ENCODE data around the gene MAP3K15.

MAP3K15 gene

DNA sequence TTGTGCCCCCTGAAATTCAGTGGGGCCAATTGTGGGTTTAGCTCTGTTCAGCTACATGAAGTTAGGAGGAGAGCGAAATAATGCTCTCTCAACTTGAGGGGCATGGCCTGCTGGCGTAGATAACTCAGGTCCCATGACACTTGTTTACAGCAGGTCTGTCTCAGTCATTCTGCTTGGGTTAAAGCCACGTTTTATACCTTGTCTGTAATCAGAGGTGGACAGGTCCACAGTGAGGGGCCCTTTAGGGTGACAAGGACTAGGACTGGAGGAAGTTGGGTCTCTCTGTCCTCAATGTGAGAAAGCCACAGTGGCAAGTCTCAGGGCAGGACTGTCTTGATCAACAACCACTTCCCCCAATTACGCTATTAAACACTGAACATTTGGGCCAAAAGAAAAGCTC is 122.6 kb downstream of the MAP3K15 start:
- no peak for DNase-seq (ENCODE audit: low read depth)

DNA sequence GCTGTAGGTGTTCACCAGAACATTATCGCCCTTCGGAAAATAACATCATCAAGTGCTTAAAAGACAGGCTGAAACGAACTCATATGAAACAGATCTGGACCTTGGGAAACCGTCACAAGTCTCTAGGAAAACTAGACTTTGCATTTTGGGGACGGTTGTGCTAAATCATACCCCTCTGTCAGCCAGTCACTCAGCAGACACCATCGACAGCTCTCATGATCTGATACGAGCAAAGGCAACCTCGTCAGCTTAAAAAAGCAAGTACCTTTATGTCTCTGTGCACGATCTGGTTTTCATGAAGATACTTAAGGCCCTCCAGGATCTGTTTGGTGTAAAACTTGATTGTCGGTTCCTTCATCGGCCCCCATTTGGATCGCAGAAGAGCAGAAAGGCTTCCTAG is 123.2 kb downstream of the MAP3K15 start:
- no peak for DNase-seq (ENCODE audit: low read depth)

DNA sequence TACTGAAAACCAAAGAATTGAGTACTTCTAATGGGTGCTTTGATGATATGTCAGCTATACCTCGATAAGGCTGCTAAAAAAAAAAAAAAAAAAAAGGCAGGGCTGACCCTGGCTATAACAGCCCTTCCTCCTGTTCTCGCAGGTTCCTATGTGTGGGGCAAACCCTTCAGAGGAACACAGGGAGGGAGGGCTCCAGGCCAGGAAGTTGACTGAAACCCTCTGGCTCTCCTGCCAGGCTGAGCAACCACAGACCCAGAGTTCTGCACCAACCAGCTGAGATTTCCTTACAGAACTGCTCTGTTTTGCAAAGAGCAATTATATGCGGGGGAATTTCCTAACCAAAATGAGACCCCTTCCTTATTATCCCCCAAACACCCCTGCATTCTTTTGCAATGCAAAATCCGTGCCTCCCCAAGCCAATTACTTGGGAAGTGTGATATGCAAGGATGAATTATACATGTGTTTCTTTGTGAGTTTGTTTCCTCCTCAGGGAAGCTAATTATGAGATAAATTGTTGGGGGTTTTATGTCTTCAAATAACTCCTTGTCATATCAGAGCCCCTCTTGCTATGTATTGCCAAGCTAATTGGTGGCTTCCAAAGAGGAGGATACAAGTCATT is 126.0 kb downstream of the MAP3K15 start:
- DNase-seq (ENCODE audit: low read depth) = no peak

DNA sequence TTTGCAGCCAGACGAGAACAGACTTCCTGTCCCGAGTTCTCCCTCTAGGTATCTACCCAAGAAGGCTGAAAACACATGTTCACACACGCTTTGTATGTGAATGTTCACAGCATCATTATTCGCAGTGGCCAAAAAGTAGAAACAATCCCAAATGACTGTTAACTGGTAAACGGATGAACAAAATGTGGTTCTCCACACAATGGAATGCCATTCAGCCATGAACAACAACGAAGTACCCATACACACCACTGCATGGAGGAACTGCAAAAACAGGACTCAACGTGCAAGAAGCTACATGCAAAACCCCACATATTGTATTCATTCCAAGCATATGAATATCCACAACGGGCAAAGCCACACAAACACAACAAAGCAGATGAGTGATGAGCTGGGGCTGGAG is 126.6 kb downstream of the MAP3K15 start:
- DNase-seq (ENCODE audit: low read depth) = no peak

DNA sequence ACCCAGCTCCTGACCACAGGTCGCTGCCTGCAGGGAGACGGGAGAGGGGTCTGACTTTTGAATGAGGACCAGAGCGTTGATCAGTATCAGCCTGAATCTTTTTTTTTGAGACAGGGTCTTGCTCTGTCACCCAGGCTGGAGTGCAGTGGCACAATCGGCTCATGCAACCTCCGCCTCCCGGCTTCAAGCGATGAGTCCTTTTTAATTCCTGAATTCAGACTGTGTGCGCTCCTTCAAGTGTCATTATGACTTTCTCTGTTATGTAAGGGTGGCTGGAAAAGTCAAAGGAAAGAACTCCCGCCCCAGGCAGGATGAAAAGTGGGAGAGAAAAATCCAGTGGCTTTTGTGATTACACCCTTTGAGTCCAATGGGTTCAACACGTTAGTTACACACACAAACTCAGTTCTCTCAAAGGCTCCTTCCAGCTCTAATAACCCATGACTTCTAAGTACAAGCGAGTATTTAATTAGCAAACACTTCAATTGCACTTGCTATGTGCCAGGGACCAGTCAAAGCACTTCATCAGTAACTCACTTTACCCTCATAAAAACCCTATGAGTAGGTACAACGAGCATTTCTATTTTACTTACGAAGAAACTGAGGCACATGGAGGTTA is 127.1 kb downstream of the MAP3K15 start:
- DNase-seq (ENCODE audit: low read depth) = no peak

DNA sequence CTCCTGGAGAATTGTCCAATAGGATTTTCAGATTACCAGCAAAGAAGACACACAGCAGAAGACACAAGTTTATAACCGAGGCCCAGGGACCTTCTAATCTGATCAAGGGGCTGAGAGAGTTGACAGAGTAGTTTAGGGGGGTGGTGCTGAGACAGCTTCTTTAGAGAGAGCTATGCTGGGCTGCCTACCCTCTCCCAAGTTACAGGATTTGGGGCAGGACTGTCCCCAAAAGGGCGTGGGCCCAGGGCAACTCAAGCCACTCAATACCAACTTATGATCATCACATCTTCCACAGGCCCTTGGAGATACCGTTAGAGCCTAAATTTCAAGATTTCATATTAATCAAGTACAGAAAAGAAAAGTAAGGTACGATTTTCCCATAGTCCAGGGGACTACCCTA is 128.6 kb downstream of the MAP3K15 start:
- DNase-seq (ENCODE audit: low read depth) = no peak

DNA sequence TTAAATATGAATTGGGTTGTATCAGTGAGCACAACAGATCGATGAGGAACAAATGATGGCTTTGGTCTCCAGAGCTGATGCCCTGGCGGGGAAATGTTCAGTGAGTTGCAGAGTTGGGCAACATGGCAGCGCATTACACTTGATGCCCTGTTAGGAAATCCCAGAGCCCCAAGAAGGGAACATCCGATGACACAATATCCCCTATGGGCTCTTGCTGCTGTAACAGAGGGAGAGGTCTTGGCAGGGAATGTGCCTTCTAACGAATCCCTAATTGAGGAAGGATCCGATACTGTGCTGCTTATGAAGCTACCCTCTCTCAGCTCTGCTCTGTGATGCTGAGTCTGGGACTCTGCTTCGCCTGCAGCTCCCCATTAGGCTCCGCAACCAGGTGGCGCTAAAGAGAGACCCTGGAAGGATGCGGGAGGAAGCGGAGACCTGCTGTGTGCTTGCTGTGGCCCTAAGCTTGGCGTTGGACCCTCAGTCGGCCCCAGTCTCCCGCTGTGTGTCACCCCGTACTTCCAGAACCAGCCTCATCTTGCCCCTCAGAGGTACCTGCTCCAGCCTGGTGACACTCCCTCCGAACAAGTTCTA is 132.7 kb downstream of the MAP3K15 start:
- no peak for DNase-seq (ENCODE audit: low read depth)

DNA sequence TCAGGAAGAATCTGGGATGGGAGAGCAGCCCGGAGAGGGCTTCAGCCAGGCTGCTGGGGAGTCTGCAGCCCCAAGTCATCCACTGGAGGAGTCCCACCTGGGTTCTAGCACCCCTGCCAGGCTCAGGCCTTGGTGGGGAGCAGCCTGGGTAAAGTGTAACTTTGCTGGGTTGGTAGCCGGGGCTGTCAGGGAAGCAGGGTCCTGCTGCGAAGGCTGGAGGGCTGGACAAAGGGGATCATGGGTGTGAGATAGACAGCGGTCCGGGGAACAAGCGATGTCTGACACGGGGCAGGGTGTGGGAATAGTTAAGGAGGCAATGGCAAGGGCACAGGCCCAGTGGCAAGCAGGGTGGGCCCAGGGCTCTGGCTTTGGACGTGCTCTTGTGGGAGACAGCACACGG is 134.0 kb downstream of the MAP3K15 start:
- no peak for DNase-seq (ENCODE audit: low read depth)

DNA sequence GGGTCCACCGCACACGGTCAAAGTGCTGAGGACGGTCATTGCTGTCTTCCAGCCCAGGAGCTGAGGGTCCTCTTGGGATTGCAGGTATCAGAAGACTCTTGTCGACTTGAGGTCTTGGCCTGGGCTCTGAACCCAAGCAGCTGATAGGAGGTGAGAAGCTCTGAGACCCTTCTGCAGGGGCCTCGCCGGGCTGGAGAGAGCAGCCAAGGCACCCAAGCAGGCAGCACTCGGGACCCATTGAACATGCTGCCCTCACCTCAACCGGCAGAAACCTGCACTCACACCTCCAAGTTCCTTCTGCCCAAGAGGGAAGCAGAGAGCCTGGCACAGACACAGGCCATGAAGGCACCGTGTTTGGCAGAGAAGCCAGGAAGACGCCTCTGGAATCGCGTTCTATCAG is 137.5 kb downstream of the MAP3K15 start:
- DNase-seq (ENCODE audit: low read depth) = no peak

DNA sequence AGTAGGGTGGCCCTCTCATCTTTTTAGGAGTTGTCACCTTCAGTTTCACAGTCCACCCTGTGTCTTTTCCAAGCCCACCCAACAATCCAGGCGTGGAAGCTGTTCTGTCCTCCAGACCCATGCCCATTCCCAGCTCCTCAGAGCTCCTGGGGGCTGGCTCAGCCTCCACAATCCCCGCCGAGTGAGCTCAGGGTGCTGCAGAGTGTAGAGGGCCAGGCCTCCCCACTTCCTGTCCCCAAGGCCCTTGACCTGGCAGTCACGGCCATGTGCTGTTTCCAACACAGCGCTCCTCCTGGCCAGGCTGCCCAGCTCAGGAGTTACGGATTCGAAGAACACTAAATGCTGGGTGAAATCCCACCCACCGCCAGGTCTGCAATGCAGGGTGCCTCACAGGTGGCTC is 139.8 kb downstream of the MAP3K15 start:
- DNase-seq (ENCODE audit: low read depth) = no peak

DNA sequence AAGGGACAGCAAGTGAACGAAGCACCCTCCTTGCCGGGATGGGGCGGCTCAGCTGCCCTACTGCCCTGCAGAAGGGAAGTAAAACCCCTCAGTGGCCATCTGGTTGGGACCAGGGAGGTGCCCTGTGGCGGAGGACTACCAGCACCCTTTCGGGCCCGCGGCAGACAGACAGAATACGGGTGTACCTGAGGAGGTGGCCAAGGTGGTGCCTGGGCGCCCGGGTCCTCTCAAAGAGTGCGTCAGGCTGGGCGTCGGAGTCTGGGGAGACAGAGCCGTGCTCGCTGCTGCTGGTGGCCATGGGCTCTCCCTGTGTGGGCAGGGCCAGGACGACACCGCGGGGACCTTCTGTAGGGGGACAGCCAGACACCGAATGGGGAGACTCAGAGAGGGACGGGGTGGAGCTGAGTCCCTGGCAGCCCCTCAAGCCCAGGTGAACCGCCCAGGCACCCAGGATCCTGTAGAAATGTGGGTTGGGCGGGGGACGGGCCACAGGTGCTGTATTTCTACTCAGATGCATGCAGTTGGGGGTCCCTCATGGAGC is 141.9 kb downstream of the MAP3K15 start:
- DNase-seq (ENCODE audit: low read depth) = no peak

DNA sequence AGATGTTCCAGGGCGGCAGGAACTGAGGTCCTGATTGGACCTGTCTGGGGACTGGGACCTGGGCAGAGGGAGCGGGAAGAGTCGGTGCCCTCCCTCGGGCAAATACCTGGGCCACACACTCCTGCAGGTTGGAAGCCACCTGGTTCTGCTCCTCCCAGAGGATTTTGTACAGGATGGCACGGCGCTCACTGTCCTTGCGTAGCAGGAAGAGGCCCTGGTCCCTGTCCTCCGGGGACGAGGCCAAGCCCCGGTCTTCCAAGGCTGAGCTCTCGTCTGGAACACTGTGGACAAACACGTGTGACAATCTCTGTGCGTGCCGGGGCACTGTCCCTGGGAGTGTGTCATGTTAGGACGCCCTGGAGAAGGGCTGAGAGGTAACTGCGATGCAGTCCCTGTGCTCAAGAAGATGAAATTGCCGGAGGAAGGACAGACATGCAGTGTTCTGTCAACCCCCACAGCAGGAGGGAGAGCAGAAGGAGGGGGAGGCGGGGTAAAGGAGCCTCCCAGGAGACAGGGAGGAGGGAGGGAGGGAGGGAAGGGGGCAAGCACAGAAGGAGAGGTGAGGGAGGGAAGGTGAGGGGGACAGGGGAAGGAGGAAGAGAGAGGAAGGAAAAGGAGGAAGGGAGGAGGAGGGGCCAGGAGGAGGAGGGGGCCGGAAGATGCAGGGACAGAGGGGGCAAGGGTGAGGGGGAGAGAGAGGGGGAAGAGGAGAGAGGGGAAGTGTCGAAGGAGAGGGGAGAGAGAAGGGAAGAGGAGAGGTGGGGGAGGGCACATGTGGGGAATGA is 142.6 kb downstream of the MAP3K15 start:
- DNase-seq (ENCODE audit: low read depth) = no peak

DNA sequence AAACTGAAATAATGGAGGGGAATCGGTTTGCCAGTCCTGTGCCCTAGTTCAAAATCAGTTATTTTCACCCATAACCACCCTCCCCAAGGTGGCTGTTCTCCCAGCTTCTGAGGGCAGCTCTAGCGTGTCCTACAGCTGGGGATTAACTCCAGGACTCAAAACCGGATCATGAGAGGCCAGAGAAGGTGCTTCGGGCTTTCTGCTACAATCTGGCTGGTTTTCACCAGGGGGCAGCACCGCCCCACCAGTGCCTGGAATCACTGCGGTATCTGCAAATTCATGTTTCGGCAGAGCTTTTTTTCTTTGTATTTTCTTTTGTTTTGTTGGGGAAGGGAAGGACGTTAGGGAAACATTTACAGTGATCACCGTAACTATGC is 143.2 kb downstream of the MAP3K15 start:
- DNase-seq (ENCODE audit: low read depth) = no peak

DNA sequence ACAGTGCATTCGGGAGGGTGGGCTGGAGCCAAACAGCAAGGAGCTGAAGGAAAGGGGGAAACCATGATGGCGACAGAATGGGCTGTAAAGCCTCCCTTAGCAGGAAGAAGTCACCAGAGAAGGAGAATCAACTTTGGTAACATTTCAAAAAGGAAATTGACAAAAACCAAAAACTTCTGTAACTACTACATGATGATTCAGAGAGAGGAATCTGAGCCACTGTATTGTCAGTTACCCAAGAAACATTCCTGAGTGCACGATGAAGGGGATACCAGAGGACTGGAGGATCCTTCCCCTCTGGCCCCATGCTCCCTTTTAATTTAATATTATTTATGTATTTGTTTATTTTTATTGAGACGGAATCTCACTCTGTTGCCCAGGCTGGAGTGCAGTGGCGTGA is 145.2 kb downstream of the MAP3K15 start:
- no peak for DNase-seq (ENCODE audit: low read depth)

DNA sequence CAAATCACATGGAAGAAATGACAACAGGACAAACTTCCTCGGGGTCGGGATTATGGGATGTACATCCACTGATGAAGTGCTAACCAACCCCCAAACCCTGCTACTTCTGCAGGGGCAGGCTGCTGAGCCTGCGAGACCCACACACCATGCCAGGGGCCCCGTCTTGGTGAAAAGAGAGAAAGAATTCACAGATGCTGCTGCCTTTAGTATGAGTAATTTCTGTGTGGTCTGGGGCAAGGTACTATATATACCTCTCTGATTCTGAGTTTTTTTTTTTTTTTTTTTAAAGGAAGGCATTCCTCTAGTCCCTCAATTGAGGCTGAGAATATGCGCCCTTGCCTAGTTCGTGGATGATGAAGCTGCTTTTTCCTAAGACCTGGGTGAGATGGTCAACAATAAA is 146.7 kb downstream of the MAP3K15 start:
- no peak for DNase-seq (ENCODE audit: low read depth)

DNA sequence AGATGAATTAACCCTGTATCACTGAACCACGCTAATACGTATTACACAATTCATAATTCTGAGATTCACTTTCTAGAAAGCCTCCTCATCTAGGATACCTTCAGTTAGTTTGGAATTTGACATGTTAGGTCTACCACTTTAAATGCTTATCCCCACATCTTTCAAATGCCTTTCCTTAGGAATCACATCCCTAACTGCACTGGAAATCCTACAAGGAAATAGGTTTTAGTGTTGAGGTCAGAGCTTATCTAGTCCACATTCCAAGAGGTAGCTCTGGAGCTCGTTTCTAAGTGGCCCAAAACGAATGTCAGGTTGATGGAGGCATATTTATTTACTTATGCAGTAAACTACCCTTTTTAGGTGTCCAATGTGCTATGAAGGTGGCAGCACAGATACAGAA is 153.6 kb downstream of the MAP3K15 start:
- no peak for DNase-seq (ENCODE audit: low read depth)

DNA sequence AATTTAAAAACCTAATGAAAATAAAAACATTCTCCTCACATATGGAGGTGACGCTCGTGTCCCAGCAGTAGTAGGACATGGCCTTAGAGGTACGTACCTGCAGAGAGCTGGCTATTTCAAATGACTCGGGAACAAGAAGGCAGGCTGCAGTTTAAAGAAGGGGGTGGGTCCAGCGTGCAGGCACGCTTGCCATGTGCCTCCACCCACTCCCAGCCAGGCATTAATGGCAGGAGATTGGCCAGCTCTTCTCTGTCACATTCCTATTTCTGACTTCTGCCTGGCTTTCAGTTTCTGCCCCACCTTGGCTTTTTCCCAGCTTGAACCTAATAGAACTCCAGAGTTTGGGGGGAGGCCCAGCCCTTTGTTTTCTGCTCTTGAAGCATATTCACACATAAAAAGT is 154.4 kb downstream of the MAP3K15 start:
- DNase-seq (ENCODE audit: low read depth) = no peak

DNA sequence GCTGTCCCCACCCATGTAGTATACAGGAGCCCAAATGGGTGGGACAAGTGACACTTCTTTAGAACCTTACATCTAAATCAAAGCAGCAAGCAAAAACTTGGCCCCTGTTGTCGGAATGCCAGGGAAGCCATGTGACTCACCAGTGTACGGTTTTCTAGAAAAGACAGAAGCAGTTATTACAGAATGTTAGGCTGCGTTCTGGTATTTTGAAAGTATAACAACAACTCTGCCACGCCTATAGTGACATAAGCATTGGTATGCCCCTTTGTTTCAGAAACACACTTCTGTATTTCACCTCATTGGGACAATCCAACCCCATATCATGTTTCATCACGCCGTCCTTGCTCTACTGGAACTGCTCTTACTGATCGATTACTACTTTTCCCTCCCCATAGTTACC is 156.8 kb downstream of the MAP3K15 start:
- DNase-seq (ENCODE audit: low read depth) = no peak

DNA sequence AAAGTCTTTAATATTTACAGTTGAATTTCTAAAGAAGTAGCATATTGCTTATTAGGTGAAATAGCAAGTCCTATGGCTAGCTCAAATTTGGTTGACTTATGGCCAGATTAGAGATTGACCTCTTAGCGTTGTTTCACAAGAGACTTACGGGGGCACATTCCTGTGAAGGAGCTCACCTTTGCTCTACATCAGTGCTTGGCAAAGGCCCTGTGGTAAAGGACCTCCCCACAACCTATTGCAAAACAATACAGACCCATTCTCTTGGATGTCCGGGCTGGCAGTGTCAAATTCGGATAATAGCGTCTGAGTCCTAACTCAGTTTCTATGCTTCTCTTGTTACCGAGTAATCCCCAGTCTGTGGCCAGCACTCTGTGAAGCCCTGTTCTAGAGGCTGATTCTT is 160.7 kb downstream of the MAP3K15 start:
- DNase-seq (ENCODE audit: low read depth) = no peak

DNA sequence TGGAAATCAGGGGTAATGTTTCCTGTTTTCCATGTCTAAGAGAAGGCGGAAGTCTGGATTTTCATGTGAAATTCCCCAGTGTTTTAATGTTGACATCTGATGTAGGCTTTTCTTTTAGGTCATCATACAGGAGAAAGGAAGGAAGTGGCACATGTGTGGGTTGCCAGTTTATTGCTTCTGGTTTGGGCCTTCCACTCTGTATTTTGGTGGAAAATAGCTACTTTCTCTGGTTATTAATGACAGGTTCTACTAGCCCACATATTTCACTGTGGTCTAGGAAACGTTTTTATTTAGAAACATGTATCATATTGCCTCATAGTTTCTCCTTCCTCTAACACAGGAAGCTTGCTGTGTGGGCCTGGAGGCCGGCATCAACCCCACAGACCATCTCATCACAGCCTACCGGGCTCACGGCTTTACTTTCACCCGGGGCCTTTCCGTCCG is 164.3 kb downstream of the MAP3K15 start:
- DNase-seq (ENCODE audit: low read depth) = no peak

DNA sequence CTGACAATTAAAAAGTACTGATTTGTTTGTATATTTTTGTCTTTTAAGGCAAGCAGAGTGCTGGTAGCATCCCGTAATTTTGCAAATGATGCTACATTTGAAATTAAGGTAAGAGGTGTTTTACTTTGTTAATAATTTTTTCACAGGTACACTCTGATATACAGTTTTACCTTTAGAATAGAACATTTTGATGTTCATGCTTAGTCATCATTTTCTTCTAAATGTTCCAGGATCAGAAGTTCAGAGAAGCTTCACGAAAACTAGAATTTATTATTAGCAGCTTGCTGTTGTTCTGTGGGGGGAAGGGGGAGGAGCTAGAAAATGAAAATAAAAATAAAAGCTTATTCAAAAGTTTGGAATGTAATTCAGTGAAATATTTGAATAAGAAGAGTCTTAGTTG is 166.0 kb downstream of the MAP3K15 start:
- DNase-seq (ENCODE audit: low read depth) = no peak

DNA sequence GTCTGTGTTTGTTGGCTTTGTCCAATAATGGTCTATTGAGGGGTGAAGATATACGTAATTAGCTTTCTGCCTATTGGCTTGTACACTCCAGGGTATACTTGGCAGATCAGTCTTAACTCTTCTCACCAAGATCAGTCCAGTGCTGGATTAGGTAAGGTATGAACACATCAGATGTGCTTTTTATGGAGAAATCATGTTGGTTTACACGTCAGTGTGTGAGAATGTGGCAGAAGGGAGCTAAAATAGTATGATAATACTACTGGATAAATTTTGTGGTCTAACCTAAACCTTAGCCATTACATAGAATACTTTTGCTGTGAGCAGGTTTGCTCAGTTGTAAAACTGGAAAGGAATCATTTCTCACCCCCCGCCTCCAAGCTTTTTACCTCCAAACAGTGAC is 167.4 kb downstream of the MAP3K15 start:
- no peak for DNase-seq (ENCODE audit: low read depth)

DNA sequence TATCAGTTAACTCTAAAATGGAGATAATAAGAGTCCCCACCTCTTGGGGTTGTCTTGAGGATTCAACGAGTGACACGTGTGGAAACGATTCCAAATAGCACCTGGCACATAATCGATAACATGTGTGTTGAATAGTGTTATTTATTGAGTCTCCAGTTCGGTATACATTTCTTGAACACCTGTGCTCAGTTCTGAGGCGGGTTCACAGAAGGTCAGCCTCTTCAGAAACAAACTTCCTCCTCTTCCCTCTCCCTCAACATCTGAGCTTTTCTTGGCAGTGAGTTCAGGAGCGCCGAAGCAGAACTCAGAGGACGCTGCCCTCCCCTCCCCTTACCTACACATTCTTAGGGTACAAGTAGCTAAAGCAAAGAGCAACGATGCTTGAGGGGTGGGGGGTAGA is 170.6 kb downstream of the MAP3K15 start:
- DNase-seq (ENCODE audit: low read depth) = no peak
